Stimulated activated naive CD4-positive, alpha-beta T cell (primary cell): Measurements from ENCODE around the gene KISS1R.

Experiments used
- DNase-seq, 6 experiments: peaks; one replicate each; lab custom pipeline; 2025; lab: John Stamatoyannopoulos, UW

KISS1R gene

DNA sequence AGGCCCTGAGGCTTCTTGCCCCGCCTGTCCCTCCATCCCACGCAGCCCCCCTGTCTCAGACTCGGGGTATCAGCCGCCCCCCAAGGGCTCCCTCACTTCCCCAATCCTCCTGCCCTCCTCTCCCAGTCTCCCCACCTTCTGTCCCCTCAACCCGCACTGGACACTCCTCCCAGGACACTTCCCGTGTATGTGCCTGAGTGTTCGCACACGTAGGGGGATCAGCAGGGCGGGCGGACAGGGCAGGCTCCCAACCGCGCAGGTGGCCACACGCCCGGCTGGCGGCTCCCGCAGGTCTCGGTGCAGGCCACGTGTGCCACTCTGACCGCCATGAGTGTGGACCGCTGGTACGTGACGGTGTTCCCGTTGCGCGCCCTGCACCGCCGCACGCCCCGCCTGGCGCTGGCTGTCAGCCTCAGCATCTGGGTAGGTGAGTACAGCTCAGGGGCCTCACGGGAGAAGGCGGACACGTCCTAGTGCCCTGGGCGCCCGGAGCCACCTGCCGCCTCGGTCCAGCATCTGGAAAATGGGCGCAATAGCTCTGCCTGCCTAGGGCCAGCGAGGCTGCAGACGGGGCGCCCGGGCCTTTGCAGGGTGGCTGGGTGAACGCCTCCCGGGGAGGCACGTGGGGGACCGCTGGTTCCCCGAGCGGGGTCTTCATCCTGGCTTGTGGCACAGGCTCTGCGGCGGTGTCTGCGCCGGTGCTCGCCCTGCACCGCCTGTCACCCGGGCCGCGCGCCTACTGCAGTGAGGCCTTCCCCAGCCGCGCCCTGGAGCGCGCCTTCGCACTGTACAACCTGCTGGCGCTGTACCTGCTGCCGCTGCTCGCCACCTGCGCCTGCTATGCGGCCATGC lies 2.3 kb downstream of the KISS1R start:
- DNase-seq = peak; percentile 36 to 67 (median 60)

DNA sequence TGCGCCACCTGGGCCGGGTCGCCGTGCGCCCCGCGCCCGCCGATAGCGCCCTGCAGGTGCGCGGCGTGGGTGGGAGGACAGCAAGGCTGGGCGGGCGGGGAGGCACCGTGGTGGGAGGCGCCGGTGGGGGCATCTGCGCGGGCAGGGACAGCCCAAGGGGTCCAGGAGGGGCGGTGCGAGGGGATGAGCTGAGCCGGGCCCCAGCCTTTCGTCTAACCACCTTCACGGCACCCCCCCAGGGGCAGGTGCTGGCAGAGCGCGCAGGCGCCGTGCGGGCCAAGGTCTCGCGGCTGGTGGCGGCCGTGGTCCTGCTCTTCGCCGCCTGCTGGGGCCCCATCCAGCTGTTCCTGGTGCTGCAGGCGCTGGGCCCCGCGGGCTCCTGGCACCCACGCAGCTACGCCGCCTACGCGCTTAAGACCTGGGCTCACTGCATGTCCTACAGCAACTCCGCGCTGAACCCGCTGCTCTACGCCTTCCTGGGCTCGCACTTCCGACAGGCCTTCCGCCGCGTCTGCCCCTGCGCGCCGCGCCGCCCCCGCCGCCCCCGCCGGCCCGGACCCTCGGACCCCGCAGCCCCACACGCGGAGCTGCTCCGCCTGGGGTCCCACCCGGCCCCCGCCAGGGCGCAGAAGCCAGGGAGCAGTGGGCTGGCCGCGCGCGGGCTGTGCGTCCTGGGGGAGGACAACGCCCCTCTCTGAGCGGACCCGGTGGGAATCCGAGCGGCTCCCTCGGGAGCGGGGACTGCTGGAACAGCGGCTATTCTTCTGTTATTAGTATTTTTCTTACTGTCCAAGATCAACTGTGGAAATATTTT lies 3.1 kb downstream of the KISS1R start:
- peak; percentile 58 to 76 (median 72) for DNase-seq

DNA sequence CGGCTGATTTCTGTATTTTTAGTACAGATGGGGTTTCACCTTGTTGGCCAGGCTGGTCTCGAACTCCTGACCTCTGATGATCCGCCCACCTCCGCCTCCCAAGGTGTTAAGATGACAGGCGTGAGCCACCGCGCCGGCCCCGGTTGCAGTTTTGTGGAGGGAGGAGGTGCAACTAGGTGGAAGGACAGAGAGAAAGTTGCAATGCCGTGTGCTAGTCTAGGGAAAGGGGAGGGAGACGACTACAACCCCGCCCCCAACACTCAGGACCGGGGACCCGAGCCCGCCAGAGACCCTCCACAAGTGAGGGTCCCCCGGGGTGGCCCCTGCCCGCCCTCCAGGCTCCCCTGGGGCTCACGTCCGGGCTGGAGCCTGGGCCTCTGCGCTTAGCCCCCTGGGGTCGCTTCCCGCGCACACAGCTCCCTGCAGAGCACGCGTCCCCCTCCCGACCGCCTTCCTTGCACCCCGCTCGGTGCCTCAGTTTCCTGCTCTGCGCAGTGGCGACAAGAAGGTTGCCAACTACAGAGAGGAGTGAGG lies 7.5 kb downstream of the KISS1R start:
- no peak for DNase-seq

GRCh38 chr19:925087-925525 lies 8.0 kb downstream of the KISS1R start:
- DNase-seq = peak in 4 of 6 experiments; percentile 52 to 89 (median 60)

DNA sequence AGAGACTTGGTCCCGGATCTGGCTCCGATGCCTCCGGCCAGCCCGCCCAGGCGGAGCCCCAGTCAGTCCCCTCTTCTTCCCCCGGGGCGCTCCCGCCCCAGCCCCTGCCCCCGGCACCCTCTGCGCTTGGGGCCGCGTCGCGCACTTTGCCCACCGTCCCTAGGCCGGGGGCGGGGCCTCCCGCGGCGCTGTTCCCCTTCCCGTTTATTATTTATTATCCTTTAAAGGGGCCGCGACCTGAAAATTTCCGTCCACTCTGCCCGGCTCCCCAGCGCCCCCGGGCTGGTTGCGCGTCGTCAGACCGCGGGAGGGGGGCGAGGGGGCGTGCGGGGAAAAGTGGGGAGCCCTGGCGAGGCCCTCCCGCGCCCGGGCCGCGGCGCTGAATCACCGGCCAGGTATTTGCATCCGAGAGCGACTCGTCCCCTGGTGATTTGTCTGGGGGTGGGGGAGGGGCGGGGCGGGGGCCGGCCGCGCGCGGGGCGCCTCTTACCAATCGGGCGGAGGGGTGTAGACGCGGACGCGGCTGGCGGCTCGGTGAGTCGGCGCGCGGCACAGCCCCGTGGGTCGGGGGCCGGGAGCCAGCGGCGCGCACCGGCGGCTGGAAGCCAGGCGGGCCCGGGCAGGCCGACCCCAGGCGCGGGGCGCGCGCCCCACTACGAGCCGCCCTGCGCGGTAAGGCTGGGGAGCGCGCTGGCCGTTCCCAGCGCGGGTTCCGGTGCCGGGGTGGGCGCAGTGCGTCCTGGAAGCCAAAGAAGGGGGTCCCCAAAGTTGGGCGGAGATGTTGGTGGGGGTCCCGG lies 8.6 kb downstream of the KISS1R start, which contains the start of gene ARID3A:
Gene ARID3A, plus strand, starts transcription at position 510 of the 797 bp plus-strand sequence. CDS start 3,494 bp downstream, outside the sequence.
- DNase-seq = peak; percentile 52 to 89 (median 68)

DNA sequence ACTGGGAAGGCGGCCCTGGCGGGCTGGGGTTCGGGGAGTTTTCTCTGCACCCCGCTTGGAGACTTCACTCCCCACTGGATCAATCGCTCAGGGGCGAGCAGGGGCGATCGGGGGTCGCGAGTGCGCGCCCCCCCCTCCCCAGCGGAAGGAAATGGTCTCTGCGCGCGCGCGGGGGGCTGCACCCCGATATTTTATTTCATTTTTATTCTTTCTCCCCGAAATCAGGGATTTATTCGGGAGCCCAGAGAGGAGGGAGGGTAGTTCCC lies 9.1 kb downstream of the KISS1R start:
- DNase-seq = no peak

GRCh38 chr19:926589-927350 lies 9.6 kb downstream of the KISS1R start:
- DNase-seq = peak in 2 of 6 experiments; percentile 10 to 11

DNA sequence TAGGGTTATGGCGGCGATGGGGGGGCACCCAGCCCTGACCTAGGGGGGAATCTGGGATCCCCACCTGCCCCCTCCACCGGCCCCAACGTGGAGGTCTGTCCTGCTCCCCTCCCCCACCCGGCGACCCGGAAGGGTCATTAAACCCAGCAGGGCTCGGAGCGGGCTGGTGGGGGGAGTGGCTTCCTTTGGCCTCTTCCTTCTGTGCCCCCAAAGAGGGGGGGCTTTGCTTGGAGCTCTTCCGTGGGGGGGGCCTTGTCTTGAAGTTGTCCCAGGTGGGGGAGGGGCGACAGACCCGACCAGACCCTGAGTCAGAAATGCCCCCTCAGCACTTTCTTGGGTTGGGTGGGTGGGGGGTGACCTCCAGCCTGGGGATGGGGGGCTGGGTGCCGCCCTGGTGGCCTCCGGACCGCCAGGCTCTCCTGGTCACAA lies 10.2 kb downstream of the KISS1R start:
- DNase-seq = no peak

DNA sequence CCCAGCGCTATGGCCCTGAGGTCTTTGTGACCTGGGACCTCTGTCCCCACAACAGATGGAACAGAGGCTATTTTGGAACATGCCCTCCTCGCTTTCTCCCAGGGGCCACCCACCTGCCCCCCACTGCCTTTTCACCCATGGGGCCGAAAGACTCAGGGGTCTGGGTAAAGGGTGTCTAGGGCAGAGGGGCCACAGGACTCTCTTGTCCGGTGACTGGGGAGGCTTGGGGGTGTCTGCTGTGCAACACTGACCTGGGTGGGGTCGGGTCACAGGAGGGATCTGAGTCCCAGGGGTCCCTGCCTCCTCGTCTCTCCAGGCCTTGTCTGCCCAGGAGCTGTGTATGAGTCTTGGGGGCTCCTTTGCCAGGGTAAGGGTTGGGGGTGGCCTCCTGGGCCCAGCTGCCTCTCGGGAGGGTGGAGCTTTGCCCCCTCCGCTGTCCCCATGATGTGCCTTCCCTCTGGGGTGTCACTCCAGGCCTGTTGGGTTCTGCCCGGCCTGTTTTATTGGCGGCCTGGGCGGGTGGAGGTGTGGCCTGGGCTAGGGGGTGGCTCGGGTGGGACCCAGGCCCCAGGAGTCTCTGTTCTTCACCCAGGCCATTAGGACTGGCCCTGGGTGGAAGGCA lies 10.8 kb downstream of the KISS1R start:
- no peak for DNase-seq

DNA sequence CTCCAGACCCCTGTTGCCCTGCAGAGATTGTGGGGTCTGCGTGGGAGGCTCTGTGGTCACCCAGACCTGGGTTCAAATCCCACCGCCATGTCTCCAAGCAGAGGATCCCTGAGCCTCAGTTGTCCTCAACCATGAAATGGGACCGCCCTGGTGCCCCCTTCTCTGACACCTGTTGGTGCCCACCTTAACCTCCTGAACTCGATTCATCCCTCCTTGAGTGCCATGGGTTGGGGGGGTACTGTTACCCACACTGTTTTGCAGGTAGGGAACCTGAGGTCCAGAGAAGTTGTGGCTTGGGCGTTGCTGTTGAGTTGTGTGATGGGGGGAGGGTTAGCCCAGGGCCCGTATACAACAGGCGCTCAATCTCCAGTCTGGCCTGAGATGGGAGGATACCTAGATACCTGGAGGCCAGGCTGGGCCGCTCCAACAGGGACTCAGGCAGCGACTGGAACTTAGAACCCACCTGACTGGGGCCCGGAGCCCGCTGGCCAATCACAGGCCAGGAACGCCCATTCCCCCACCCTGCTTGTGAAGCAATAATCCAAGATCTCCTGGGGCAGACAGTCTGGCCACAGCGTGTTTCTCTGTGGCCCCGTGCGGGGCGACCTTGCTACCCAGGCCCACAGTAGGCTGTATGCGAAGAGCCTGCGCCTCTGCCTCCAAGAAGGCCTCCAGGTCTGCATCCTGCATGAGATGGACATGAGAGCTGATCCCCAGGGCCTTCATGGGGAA lies 11.5 kb downstream of the KISS1R start:
- no peak for DNase-seq

DNA sequence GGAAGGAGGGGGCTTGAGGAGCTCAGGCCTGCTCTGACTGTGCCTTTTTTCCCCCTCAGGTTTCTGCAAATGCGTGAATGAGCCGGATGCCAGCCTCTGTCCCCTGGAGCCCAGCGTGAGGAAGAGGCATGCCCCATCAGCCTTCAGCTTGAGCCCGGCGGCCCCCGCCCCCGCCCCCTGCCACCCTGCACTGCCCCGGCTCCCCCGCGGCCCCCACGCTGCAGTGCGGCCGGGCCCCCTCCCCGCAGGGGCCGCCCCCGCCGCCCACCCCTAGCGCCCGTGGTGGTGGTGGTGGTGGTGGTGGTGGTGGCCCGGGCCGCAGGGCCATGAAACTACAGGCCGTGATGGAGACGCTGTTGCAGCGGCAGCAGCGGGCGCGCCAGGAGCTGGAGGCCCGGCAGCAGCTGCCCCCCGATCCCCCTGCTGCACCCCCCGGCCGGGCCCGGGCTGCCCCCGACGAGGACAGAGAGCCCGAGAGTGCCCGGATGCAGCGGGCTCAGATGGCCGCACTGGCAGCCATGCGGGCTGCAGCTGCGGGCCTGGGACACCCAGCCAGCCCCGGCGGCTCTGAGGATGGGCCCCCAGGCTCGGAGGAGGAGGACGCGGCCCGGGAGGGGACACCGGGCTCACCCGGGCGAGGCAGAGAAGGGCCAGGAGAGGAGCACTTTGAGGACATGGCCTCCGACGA lies 12.2 kb downstream of the KISS1R start:
- no peak for DNase-seq

DNA sequence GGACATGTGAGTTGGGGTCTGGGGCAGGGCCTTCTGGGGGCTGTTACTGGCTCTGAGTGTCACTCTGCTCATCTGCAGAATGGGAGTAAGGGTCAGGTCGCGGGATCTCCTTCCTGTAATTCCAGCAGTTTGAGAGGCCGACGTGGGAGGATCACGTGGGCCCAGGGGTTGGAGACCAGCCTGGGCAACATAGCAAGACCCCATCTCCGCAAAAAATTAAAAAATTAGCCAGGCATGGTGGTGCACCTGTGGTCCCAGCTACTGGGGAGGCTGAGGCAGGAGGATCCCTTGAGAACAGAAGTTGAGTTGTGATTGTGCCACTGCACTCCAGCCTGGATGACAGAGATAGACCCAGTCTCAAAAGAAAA lies 12.7 kb downstream of the KISS1R start:
- no peak for DNase-seq

GRCh38 chr19:931860-932647 lies 14.9 kb downstream of the KISS1R start:
- no peak for DNase-seq

GRCh38 chr19:932648-933552 lies 15.8 kb downstream of the KISS1R start:
- peak in 5 of 6 experiments; percentile 19 to 49 (median 25) for DNase-seq

GRCh38 chr19:933553-933882 lies 16.4 kb downstream of the KISS1R start:
- no peak for DNase-seq

GRCh38 chr19:934197-934840 lies 17.2 kb downstream of the KISS1R start:
- DNase-seq = no peak

- no peak for DNase-seq
Measured at GRCh38 chr19:934865-935479, 17.8 kb downstream of the KISS1R start.
